GM19025 (cell line): ENCODE measurements around the gene FAM20B.

ENCODE experiments used
- ATAC-seq: cut with Tn5 transposase; IDR thresholded peaks from one replicate; pipeline ENCODE4 v1.9.1; 2021; ENCODE audit warnings: mild to moderate bottlenecking, low read depth, moderate library complexity; ENCODE audit not compliant: unreplicated experiment

The FAM20B gene

GRCh38 chr1:179089827-179090482 lies 64.3 kb downstream of the FAM20B start:
- no peak for ATAC-seq

GRCh38 chr1:179090522-179090921 lies 64.8 kb downstream of the FAM20B start:
- no peak for ATAC-seq

GRCh38 chr1:179090923-179091322 lies 65.2 kb downstream of the FAM20B start:
- no peak for ATAC-seq

GRCh38 chr1:179091691-179092165 lies 66.0 kb downstream of the FAM20B start:
- ATAC-seq = no peak

- ATAC-seq = no peak
Measured at GRCh38 chr1:179092896-179093461, 67.3 kb downstream of the FAM20B start.

GRCh38 chr1:179094818-179095217 lies 69.1 kb downstream of the FAM20B start:
- no peak for ATAC-seq

GRCh38 chr1:179095377-179095776 lies 69.7 kb downstream of the FAM20B start:
- ATAC-seq = no peak

- ATAC-seq = no peak
Measured at GRCh38 chr1:179095924-179096323, 70.2 kb downstream of the FAM20B start.

GRCh38 chr1:179099891-179100290 lies 74.2 kb downstream of the FAM20B start:
- ATAC-seq = no peak

GRCh38 chr1:179101566-179101965 lies 75.9 kb downstream of the FAM20B start:
- ATAC-seq = no peak

GRCh38 chr1:179103999-179104398 lies 78.3 kb downstream of the FAM20B start:
- no peak for ATAC-seq

- ATAC-seq = no peak
Measured at GRCh38 chr1:179104611-179105250, 79.0 kb downstream of the FAM20B start.

- no peak for ATAC-seq
Measured at GRCh38 chr1:179105393-179105792, 79.7 kb downstream of the FAM20B start.

GRCh38 chr1:179107706-179108629 lies 82.3 kb downstream of the FAM20B start:
- no peak for ATAC-seq

- ATAC-seq = no peak
Measured at GRCh38 chr1:179108644-179109043, 83.0 kb downstream of the FAM20B start.

- ATAC-seq = no peak
Measured at GRCh38 chr1:179115181-179115580, 89.5 kb downstream of the FAM20B start.

- no peak for ATAC-seq
Measured at GRCh38 chr1:179119513-179119912, 93.8 kb downstream of the FAM20B start.

GRCh38 chr1:179120736-179121135 lies 95.0 kb downstream of the FAM20B start:
- ATAC-seq = no peak

- no peak for ATAC-seq
Measured at GRCh38 chr1:179121159-179121938, 95.7 kb downstream of the FAM20B start.

- no peak for ATAC-seq
Measured at GRCh38 chr1:179124873-179125272, 99.2 kb downstream of the FAM20B start.
